NCI-H2196 (cell line): ENCODE results near the gene FASLG.
"Not testable (repeated sequence)": the region's sequence is repeated elsewhere in the genome, so short reads cannot be mapped to it uniquely, and the experiment has no call there.

ENCODE experiments used
- DNase-seq: peaks from one replicate; lab custom pipeline; 2025; ENCODE audit not compliant: unreplicated experiment; lab: John Stamatoyannopoulos, UW

Gene FASLG, protein sequence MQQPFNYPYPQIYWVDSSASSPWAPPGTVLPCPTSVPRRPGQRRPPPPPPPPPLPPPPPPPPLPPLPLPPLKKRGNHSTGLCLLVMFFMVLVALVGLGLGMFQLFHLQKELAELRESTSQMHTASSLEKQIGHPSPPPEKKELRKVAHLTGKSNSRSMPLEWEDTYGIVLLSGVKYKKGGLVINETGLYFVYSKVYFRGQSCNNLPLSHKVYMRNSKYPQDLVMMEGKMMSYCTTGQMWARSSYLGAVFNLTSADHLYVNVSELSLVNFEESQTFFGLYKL

DNA sequence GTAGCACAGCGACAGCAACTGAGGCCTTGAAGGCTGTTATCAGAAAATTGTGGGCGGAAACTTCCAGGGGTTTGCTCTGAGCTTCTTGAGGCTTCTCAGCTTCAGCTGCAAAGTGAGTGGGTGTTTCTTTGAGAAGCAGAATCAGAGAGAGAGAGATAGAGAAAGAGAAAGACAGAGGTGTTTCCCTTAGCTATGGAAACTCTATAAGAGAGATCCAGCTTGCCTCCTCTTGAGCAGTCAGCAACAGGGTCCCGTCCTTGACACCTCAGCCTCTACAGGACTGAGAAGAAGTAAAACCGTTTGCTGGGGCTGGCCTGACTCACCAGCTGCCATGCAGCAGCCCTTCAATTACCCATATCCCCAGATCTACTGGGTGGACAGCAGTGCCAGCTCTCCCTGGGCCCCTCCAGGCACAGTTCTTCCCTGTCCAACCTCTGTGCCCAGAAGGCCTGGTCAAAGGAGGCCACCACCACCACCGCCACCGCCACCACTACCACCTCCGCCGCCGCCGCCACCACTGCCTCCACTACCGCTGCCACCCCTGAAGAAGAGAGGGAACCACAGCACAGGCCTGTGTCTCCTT, at the start of gene FASLG:
FASLG (plus strand) TSS at position 233 of the 583 bp plus-strand sequence; CDS start at position 332, 99 bp downstream.
- DNase-seq = no peak

DNA sequence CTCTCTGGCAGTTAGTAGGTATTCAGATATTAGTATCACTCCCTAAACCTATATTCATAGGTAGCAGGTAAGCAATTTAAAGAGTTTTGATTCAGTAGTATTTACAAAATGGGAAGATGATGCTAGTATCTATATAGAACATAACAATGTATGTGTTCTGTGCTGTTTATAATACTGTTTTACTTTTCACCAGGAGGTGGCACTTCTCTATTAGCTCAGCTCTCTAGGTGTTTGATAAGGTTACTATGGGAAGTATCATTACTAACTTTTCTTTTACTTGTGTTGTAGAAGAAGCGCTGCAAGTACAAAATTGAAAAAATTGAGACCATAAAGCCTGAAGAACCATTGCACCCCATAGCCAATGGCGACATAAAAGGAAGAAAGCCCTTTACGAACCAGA, 49.4 kb upstream of the FASLG start:
- no peak for DNase-seq

DNA sequence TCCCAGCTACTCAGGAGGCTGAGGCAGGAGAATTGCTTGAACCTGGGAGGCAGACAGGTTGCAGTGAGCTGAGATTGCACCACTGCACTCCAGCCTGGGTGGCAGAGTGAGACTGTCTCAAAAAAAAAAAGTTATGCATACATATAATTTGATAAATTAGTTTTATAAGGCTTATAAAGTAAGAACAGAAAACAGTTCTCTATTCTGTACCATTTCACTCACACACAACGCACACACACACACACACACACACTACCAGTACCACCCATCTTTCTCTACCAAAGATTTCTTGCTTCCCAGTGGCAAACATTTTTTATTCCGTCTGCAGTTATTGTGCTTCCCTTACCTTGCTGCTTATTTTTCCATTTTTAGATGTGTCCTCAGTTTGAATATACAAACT, 46.4 kb upstream of the FASLG start:
- DNase-seq = no peak

DNA sequence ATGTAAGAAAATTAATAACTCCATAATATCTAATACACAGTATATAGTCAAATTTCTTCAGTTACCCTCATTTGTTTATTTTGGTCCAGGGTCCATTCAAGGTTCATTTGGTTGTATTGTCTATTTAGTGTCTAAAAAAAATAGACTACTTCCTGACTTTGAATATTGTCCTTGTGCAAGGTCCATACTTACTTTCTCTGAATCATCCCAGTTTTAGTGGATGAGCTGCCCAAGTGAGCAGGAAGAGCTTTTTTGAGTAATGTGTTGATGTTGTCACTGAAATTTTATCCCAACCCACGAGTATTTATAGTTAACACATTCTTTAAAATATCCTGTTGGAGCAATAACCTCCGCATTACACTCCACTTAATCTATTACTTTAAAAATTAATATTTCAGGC, 45.6 kb upstream of the FASLG start:
- DNase-seq = no peak

DNA sequence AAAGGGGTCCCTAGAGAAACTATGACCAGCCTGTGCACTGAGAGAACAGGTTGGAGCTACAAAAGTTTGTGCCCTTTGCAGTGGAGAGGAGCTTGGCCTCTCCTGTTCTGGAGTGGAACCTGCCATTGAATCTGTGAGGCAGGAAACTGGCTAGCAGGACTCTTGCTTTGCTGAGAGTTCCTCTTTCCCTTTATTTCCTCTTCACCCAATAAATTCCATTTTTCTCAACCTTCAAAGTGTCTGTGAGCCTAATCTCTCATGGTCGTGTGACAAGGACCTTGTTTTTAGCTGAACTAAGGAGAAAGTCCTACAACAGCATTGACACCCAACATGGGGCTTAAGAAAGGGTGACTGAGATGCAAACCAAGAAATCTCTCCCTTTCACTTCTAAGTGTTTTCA, 42.7 kb upstream of the FASLG start:
- no peak for DNase-seq

DNA sequence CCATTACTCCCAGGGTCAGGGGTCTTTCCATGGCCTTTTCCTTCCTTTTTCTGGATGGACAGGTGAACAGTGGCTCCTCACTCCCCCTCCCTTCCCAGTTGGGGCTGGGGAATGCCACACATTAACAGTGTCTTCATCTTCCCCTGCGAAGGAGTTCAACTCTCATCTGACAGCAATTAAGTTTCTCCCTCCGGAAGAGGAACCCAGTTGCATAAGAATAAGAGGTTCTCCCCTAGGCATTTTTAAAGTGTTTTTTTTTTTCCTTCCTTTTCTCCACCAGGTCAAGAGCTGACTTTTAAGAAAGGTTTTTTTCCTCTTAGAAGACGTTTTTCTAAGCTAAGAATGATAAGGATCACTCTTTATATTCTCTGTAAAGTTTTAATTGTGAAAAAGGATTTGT, 42.3 kb upstream of the FASLG start:
- DNase-seq = no peak

DNA sequence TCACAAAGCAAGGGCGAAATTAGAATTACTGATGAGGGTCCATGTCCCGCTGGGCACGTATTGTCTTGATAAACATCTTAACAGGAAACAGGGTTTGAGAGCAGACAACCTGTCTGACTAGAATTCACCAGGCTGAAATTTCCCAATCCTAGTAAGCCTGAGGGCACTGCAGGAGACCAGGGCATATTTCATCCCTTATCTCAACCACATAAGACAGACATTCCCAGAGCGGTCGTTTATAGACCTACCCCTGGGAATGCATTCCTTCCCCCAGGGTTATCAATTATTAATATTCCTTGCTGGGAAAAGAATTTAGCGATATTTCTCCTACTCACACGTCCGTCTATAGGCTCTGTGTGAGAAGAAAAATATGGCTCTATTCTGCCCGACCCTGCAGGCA, 38.3 kb upstream of the FASLG start:
- not testable (repeated sequence) for DNase-seq

DNA sequence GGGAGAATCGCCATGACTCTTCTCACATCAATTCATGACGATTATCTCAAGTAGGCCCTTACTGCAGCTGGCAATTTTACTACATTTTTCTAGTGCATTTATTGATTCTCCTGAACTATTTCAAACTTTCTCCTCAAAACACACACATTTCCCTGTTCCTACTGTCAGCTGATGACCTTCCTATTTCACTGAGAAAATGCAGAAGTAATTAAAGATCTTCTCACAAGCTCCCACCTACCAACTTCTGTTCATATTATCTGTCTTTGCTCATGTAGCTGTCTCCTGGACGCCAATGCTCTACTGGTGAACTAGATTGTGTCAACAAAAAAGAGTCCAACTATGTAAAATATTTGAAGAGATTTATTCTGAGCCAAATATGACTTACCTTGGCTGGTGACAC, 36.4 kb upstream of the FASLG start:
- DNase-seq = no peak

DNA sequence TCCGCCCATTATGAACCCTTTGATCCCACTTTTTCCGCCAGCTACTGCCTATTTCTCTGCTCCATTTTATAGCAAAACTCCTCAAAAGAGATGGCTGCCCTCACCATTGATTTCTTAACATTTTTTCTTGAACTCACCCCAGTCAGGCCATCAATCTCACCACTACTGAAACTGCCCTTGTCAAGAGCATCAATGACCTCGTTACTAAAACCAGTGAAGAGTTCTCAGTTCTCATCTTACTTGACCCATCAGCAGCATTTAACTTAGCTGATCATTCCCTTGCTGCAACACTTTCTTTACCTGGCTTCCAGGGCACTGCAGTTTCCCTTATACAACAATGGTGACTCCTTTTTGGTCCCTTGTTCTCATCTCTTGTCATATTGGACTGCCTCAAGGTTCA, 35.2 kb upstream of the FASLG start:
- no peak for DNase-seq

DNA sequence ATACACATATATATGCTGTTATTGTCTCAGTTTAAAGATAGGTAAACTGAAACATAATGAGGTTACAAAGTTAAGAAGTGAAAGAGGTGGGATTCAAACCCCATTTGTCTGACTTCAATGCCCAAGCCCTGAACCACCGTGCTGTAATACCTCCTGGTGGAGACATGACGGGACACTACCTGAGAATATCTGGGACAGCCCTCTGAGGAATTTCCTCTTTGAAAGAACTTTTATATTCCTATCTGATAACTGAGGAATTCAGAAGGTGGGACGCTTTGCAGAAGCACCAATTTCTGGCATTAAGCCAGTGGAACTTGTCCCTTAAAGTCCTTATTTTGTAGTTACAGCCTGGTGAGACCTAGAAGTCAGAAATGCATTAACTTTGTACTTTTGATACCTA, 32.1 kb upstream of the FASLG start:
- no peak for DNase-seq

DNA sequence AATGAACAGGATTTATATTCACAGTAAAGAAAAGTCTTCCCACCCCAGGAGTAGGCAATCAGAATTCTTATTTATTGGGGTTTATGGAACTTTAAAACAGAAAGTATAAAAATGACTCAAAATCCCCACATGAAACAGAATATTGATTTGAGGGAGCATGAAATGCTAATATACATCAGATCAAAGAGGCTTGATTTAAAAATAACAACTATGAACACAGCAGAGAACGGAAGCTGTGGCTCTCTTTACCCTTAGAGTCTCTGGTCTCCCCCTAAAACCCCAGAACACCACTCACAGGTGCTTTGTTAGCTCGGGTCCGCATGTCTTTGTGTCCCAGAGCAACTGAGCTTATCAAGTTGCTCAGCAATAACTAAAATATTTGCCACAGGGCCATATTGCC, 31.2 kb upstream of the FASLG start:
- DNase-seq = no peak

DNA sequence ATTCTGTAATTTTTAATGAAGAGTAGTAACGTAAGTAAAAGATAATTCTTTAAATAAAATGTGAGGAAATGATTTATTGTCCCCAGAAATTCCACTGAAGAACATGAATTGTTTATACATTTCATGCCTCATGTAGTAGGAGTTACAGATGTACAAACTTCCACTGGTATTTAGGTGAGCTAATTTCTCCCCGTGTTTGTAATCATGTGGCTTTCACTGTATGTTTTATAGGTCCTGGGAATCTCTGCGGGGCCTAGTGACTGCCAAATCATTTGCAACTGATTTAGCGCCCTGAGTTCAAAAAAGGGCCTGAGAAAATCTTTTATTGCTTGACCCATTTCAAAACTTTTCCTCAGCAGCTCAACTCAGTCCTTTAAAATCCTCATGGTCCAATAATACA, 30.5 kb upstream of the FASLG start:
- DNase-seq = no peak

DNA sequence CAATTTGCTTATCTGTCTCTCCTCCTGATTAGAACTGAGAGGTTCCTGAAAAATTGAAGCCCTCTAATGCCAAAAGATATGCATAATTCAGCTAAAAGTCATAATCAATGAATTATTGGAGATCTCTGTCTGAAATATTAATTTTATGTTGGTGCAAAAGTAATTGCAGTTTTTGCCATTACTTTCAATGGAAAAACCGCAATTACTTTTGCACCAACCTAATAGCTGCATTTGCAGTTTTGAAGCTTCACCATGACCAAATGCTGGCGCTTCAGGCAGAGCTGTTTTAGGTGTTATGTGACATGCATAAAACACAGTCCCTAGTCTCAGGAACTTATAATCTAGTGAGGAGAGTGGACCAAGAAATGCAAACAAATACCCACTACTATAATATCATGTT, 29.7 kb upstream of the FASLG start:
- no peak for DNase-seq

DNA sequence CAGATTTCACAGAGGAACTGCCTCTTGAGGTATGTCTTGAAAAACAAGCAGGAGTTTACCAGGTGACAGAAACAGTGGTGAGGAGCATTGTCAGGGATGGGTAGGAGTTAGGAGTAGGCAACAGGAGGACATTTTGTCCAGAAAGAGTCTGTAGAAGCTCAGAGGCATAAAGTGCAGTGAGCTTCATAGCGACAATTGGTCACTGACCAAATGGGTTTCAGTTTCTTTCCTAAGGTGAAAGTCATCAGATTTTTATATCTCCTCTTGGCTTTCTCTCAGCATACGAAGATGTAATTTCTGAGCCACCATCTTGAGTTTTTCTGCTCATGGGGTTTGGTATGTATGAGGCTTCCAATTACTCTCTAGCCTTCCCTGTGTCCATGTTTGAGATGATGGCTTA, 29.3 kb upstream of the FASLG start:
- DNase-seq = no peak

DNA sequence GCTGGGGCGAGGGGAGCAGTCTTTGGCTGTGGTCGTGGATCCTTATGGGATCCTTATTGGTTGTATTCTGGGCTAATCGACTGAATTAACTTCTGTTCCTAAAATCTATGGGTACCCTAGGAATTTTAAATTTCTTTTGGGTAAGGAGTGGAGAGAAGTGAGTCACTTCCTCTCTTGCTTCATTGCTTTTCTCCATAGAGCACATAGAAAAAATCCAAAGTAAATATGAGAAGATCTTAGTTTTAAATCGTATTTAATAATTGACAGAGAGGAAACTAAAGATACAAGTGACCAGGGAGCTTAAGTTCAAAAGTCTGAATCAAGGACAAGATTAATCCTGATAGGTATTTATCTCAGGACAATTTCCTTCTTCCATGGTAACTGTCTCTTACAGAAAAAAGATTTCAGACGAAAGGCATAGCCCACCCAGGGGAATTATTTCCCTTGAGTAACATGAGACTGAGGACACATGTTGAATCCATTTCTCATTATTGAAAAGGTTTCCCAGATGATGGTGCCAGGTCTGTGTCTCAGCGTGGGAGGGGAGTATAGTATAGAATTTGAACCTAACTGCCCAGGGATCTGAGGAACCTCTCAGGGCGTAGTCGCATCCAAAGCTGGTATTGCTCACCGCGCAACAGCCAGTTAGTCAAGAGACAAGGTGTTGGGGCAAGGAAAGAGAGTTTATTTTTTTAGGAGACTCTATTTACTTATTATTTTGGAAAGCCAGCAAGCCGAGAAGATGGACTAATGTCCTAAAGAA, 28.7 kb upstream of the FASLG start:
- no peak for DNase-seq

DNA sequence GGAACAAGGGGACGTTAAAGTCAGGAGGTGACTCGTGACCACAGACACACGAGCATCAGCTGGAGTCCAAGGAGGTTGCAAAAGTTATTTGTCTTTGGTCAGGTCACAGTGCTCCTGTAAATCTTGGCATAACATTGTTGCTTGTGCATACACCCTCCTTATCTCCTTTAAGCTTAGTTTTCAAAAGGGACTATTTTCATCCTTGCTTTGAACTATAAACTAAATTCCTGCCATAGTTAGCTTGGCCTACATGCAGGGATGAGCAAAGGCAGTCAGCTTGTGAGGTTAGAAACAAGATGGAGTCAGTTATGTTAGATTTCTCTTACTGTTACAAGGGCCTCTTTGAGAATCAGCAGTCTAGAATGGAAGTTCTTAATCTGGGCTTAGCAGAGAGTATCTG, 28.0 kb upstream of the FASLG start:
- DNase-seq = no peak

DNA sequence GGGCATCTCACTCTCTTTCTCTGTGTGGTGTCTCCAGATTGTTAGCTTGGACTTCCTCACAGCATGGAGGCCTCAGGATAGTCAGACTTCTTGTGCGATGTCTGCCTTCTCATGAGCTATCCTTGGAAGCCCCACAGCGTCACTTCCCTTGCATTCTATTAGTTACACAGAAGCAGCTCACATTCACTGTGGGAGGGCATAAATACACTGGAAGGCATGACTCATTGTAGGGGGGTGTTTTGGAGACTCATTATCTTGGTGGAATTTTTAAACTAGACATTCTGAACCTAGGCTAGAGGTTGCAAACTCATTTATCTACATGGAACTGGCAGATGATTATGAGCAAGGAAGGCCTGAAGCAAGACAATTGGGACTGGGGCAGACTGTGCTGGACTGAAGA, 21.4 kb upstream of the FASLG start:
- DNase-seq = no peak

DNA sequence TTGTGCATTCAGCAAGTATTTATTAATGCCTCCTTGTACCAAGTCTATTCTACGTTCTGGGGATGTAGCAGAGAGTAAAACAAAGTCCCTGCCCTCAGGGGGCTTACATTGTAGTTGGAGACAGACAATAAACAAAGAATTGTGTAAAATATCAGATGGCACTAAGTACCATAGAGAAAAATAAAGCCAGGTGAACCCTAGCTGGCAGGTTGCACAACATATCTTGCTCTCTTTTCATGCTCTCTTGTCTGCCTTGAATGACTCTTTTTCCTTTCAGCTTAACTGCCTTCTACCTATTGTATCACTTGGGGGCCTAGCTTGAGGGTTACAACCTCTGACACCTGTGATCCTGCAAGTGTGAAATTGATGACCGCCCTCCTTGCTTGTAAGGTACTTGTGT, 20.7 kb upstream of the FASLG start:
- no peak for DNase-seq

DNA sequence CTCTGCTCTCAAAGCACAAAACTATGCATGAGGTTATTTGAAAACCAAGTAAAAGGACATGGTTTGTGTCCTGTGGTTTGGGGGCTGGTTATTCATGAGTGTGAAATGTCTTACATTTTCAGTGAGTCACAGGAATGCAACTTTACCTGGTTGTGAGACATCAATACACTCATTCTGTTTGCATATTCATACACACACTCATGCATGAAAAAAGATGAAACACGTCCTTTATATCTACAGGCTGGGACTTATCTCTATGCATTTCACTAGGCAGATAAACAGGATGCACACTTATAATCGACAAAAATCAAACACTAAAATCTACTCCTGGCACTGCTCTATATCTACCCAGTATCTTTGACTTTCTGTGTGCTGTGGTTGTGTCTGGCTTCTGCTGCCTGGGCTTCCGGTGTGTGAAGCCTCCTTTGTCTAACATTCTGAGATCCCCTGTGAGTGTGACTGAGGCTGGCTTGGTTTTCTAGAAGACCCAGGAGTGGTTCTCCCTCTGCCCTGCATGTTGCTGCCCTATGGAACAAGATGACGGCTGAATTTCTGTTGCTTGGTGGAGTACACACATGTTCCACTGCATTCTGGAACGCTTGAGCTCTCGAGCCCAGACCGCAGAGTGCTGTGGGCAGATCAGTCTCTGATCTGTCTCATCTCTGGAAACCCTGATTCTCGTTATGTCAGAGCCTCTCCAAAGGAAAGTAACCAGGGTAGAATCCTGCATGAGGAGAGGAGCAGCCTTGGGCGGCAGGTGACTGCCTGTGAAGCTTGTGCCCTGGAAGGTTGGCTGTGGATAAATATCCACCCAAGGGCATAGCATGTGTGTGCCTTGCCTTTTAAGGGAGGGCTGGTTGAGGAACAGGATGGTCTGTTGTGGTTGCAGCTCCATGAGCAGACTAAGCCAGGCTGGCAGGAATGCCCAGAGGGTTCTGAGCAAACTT, 19.7 kb upstream of the FASLG start:
- DNase-seq = no peak

DNA sequence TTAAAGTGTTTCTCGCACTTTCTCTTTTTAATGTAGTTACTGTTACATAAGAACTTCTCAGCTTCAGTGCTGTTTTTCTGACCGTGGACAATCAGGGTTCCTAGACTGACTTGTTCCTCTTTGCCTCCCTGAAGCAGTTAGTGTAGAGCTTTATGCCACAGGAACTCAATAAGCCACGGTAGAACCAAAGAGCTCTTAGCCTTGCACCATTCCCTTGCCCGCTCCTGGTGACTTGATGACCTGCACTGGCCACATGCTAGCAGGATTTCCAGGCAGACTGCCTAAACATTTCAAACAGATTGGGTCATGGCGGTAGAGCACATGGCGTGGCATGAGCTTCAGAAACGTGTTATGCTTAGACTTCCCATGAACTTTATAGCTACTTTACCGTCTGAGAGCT, 18.8 kb upstream of the FASLG start:
- no peak for DNase-seq

DNA sequence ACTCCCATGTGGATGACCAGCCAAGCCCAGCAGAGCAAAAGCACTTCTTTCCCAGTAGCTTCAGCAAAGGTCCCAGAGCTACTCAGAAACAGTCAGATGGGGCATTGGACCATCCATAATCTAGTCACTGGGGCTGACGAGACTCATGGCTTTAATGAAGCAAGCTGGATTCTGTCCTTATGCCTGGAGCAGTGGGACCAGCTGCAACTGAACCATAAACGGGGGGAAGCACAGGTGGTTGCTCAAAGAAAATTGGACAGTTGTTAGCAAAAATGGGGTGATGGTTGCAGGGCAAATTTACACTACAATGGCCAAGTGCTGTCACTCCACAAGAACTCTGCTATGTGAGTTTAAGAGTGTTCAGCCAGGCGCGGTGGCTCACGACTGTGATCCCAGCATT, 17.4 kb upstream of the FASLG start:
- no peak for DNase-seq
